Muscle of arm (tissue), 12 donors: Measurements from ENCODE around the gene RSPH1. TPM values are rescaled to one million over a fixed set of nuclear protein-coding genes. Genes with fewer than 3 reads are reported as not detected.

Experiments used
- DNase-seq: peaks from one replicate; pipeline ENCODE4 v3.0.0-alpha.2; 2013
- polyA plus RNA-seq, 12 donors: library from polyadenylated mRNA; unstranded; fragments of 120-200 nt; gene quantifications; one replicate each; pipeline ENCODE4 v1.2.1, GENCODE V29; 2013; ENCODE audit not compliant: insufficient read length in 12 of 12

The RSPH1 gene
- polyA plus RNA-seq, 12 donors, result 0.07 to 1.5 (median 0.21) TPM; not detected in 3

DNA sequence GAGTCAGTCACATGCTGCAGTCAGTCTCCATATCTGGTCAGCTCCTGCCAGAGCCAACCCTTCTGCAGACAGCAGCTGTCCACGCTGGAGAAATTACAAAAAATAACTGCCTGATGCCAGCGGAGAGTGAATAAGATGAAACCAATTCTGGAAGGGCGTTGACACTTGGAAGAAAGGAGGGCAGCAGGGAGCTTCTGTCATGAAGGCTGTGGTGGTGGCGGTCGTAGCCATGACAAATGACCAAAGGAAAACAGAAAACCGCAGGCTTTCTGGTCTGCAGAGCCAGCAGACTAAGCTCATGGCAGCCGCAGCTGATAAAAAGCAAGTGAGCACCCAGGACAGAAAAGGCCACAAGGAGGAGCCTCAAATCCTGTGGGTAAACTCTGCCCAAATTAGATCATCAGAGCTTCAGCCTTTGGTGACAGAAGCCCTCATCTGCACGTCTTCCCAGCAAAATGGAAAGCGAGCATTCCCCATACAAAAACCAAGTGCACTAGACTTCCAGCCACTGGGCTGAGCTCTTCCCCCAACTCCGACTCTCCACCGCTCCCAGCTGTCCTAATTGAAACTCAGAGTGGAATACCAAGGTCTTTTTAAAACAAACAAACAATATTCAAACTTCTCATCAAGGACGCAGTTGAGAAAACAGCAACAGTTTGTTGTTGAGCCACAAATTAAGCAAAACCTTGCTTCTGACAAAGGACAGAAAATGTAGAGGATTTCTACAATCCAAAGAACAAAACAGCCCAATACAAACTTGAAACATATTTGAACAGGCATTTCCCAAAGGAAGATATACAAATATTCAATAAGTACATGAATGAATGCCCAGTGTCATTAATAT is 28.7 kb downstream of the RSPH1 start:
- no peak for DNase-seq

DNA sequence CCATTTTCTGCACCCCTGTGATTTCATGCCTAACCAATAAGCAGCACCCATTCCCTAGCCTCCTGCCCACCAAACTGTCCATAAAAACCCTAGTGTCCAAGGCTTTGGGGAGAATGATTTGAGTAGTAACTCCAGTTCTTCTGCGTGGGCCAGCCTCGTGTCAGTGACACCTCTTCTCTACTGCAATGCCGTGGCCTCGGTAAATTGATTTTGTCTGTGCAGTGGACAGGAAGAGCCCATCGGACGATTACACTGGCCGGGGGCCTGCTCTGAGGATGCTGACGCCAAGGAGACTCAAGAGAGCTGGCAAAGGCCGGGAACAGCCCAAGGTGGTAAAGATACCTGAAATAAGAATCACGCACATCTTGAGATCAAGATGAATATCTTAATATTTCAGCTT is 29.3 kb downstream of the RSPH1 start:
- no peak for DNase-seq

DNA sequence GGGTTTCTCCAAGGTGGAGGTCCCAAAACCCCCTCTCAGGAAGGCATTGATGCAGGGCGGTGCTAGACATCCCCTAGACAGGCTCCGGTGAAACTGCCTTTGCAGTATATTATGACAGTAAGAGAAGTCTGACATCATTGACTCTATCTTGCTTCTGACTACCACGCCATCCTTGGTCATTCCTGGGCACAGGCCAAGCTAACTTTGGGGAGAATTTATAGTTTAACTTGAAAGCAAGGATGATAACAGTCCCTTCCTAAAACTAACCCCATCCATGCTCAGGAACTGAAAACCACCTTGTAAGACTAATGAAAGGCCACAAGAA is 30.3 kb downstream of the RSPH1 start:
- no peak for DNase-seq

DNA sequence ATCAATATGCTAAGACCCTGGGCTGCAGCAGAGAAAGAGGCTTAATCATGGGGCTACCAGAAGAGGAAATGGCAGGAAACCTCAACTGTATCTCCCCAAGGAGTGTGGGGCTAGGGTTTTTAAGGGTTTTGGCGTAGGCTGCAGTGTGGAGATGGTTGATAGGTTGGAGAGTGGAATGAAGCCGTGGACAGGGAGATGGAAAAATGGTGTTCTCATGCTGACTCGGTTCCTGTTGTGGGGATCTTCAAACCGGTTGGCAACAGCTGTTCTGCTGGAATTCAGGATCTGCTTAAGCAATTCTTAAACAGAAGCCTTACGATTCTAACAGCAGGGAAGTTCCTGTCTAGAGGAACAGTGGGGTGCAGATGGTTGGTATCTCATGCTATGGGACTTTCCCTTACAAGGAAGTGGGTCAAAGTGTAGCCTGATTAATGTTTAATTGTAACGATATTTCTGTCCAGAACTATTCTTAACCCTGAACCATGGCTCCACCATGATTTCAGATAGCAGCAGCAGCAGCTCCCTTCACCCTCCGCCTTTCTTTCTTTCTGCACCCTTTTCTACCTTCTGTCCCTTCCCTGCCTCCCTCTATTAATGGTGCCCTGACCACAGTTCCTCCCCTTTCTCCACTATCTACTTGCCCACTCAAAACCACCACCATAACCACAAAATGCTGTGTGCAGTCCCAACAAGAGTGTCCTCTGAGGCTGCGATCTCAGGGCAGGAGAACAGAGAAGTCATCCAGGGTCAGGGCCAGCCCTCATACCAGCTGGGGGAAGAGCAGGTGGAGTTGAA is 30.8 kb downstream of the RSPH1 start:
- DNase-seq, result no peak

DNA sequence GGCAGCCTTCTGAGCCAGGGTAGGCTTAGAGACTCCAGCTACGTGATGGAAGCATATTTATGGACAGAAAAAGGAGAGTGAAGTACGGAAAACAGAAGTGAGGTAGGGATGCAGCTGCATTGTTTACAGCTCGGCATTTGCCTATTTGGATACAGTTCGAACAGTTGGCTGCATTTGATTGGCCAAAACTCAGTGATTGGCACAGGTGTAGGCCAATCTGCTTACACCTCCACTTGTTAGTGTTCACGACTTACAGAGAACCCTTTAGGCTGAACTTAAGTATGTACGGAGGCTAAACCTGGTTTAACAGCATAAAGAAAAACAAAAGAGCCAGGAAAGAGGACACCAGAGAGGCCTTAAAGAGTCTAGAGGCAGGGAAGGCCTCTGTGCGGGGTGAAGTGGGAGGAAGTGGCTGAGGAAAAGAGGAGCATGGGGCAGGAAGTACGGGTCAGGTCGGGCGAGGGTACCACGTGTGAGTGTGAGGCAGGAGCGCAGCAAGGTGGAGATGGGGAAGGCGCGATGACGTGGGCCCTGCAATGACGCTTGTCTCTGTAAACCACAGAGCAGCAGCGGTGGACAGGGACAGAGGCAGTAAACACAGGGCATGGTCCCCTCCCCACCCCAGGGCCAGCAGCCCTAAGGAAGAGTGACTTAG is 32.0 kb downstream of the RSPH1 start:
- no peak for DNase-seq

DNA sequence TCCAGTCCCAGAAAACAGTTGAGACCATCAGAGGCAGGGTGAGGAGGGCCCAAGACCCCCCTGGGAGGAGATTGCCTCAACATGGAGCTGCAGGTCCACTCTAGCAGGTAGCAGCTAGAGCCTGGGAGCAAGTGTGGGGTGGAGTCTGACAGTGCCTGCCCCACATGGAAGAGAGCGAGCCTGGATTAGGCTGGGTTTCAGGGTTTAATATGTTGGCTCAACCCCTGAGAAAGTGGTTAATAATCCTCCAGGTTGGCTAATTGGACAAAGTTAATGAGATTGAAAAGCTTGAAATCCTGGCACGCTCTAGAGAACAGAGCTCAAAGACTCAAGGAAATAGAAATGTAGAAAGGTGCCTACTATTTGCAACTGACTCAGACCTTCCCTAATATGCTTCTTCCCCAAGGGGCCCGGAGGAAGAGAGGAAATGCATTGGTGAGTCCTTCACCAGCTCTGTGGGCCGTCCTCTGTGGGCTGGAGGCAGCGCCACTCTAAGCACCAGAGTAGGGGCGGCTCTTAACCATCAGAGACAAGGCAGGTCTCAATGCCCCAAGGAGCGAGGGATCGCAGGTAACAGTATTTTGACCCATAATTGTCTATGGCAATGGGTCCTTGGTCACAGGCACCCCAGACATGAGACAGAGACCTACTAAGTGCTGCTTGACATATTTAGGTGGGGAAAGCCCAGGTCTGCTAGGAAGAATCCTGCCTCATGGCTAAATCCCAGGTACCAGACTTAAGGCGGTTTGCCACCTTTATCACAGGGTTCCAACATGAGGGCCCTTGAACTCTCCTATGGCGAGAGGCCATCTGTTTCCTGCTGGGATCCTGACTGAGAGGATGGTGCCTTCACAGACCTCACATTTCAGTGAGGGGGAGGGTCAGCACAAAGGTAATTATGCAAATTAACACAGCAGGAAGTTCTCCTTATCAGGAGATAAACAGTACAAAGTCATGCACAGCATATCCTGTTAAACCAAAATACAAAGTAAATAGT is 33.8 kb downstream of the RSPH1 start:
- no peak for DNase-seq

DNA sequence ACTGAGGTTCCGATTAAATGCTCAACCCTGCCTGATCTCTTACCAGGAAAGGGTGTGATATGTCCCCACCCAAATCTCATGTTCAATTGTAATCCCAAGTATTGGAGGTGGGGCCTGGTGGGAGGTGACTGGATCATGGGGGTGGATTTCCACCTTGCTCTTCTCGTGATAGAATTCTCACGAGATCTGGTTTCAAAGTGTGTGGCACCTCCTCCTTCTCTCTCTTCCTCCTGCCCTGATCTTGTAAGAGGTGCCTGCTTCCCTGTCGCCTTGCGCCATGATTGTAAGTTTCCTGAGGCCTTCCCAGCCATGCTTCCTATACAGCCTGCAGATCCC is 34.9 kb downstream of the RSPH1 start:
- DNase-seq, result no peak

DNA sequence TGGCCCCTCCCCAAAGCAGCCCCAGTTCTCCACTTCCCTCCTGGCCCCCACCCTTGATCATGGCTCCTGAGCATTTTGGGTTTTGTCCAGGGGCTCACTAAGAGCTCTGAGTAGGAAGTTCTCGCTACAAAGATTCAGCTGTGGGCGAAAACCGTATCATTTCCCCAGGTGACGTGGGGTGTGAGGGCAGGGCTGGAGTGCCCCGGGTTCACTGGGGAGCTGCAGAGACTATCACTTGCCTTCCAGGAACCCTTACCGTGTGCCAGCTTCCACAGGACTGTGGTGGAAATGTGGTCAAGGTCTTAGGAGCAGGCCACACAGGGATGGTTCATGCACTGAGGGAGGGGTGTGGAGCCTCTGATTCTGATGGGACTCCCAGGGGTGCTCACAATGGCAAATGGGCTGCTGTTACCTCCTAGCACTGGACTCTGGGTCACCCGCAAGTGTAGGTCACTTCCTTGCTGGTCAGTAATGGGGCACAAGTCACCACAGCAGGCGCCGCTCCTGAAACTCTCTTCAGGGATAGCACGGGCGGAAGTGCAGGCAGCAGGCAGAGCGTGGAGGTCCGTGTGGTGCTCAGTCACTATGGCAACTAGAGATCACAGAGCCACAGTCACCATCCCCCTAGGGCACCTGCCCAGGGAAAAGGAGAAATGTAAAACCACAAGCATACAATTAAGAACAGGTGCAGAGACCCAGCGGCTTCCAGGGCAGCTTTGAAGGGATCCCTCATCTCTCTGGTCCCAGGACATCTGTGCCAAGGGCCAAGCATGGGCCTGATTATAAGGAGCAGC is 35.4 kb downstream of the RSPH1 start:
- DNase-seq, result no peak

DNA sequence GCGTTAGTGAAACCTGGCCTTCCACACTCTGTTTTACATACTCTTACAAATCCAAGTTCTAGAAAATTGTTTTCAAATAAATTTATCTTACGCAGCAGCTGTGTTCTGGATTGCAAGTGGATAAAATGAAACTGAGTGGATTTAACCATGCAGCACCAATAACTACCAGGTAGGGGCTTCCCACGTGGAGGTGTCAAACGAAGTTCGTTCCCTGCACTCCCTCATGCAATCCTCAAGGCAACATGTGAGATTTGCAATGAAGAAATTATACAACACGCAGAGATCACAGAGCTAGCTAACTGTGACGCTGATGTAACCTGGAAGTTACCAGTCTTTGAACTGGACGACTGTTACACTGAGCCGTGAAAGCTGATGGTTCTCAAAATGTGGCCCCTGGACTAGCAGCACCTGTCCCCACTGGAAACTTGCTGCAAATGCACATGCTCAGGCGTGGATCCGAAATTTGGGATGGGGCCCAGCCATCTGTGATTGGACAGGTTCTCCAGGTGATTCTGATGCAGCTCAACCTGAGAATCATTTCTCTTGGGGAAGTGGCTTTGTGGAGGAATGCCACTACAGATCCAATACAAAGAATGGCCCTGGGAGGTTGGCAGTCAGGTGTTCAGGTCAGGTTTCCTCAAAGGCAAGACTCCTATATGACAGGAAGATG is 36.3 kb downstream of the RSPH1 start:
- no peak for DNase-seq

DNA sequence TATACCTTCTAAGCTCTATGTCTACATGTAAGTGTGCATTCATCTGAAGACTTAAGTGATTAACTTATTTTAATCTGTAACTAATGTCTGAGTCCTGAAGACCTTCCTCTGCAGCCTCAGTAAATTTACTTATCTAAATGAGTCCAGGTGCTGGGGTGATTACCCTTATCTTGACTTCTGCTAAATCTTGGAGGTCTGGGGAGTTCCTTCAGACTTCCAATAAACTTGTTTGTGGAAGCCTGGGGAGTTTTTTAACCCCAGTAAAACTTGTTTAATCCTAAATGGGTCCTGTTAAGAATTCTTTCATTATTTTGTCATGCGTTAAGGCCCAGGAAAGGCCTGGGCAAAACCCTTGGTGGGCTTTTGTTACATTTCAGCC is 37.0 kb downstream of the RSPH1 start:
- no peak for DNase-seq

DNA sequence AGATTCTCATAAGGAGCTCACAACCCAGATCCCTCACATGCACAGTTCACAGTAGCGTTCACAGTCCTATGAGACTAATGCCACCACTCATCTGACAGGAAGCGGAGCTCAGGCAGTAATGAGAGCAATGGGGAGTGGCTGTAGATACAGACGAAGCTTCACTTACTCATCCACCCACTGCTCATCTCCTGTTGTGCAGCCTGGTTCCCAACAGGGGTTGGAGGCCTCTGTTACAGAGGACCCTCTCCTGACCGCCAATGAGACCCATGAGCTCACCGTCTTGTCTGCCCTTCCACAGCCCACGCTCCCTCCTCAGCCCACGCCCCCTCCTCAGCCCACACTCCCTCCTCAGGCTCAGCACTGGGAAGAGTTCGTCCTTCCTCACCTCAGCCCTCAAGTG is 39.6 kb downstream of the RSPH1 start:
- DNase-seq, result no peak

DNA sequence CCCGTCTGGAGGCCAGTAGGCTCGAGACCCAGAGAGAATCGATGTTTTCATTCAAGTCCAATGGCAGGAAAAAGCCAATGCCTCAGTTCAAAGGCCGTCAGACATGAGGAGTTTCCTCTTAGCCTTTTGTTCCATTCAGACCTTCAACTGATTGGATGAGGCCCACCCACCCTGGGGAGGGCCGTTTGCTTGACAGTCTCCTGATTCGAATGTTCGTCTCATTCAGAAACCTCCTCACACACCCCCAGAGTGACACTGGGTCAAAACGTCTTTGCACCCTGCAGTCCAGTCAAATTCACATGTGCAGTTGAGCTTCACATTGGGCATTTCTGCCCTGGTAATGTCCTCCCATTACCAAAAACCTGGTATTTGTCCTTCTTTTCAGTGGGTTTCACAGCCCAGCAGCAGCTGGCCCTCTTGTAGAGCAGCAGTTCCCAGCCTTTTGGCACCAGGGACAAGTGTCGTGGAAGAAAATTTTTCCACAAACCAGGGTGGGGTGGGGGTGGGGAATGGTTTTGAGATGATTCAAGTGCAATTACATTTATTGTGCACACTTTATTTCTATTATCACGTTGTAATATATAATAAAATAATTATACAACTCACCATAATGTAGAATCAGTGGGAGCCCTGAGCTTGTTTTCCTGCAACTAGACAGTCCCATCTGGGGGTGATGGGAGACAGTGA is 40.1 kb downstream of the RSPH1 start:
- no peak for DNase-seq

DNA sequence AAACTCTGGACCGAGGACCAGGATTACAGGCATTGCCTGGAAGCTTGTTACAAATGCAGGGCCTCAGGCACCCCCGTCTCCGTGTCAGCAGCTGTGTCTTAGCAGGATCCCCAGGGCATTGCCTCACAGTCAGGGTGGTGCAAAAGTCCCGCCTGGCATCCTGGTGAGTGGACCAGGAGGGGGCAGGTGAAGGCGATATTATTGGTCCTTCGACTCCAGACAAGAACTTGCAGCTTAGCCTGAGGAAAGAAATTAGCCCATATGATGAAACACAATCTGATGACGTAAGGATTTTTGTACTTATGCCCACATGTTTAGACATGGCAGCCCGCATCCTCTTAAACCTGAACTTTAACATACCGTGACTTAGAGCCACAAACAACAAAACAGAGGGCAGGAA is 40.8 kb downstream of the RSPH1 start:
- DNase-seq, result no peak

DNA sequence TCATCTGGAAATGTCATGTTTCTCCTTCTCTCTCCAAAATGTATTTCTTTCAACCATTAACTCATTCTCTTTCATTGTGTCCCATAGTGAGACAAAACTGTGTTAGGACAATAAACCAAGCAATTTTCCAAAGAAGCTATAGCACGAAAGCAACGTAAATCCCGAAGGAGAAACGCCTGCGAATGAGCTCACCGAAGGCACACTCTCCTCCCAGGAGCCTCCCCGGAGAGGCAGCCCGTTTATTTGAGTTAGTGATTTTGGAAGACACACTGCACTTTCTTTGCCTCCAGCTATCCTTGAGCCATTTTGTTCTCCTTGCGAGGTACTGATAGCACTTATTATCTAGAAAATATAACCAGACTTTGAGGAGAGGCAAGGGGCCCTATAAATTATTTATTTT is 41.2 kb downstream of the RSPH1 start:
- DNase-seq, result no peak

DNA sequence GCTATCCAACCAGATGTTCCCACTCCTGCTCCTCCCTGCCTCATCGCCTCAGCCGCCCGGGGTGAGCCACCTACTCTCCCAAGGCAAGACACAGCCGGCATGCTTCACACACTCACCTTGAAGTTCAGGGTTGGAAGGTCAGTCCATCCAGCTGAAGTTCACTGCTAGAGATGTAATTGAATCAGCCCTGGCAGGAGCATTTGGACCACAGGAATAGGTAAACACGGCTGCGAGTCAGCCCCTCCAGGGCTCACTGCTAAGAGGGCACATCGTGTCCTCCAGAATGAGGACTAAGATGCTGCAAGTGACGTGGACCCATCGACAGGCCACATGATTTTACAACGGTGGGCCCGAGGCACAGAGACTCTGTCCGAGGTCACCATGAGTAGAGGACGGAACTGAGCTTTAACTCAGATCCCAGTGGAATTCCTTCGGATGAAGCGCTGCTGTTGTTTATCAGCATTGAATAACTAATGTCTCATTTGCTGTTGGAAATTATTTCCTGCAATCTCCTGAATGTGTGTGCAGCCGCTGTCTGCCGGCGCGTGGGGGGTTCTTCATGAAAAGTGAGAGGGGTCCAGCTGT is 41.9 kb downstream of the RSPH1 start:
- no peak for DNase-seq

DNA sequence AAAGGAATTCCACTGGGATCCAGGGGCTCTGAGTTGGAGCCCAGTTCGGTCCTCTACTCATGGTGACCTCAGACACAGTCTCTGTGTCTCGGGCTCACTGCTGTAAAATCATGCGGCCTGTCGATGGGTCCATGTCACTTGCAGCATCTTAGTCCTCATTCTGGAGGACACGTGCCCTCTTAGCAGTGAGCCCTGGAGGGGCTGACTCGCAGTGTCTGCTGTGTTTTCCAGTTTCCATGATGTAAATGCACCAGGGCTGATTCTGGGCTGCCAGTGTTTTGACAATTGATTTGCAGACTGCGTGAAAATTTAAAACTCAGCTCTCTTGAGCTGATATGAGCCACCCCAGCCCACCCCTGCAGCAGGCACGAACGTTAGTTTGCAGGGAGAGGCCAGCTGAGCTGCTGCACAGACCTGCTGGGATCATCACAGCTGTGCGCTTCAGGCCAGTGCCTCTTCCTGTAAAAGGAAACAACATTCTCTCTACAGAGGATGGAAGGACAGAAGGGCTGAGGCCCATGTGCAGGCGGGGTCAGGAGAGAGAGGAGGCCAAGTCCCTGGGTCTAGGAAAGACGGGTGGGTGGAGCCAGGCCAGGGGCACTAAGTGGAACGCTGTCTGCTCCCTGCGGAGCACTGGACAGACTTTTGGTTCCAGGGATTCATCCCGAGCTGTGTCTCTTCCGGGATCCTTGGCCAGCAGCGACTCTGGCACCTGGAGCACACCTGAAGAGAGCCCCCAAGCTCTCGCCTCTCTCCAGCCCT is 42.6 kb downstream of the RSPH1 start:
- DNase-seq, result no peak

DNA sequence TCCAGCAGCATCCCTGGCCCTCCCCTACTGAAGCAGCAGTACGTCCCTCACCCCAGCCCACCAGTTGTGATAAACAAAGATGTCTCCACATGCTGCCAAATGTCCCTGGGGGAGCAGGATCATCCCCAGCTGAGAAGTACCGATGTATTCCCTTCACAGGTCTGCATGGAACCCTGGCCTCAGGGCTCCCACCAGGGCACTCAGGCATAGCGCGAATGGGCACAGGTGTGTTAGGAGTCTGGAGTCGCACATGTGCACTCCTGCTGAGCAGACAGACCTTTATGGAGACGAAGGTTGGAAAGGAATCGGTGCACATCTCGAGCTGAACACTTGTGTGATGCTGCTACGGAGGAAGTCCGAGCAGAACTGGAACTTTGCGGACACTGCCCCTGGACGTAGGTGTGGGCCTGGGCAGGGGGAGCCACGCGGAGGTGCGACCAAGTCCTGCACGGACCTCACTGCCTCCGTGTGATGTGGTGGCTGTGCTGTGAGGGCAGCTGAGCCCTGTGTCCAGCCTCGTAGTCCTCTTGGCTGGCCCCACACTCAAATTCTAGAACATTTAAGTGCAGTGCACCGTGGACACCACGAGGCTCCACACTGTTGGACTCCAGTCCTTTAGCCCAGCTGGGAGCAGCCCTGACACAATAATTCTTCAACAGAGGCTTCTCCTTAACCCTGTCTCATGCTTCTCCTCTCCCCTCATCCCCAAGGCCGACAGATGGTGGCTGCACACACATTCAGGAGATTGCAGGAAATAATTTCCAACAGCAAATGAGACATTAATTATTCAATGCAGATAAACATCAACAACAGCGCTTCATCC is 43.4 kb downstream of the RSPH1 start:
- DNase-seq, result no peak

DNA sequence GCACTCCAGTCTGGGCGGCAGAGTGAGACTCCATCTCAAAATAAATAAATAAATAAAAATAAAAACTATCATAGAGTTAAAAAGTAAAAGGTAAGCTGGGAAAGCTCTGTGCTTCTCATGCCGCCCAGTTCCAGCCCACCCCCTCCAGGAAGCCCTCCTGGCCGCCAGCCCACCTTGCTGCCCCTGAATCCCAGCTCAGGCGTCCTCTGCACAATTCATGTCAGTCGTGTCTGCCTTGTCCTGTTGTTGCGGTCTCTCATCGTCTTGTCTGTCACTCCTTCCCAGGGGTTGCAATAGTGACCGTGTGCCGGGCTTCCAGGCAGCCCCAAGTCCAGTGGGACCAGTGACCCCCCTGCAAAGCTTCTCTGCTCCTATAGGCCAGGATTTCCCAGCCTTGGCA is 44.1 kb downstream of the RSPH1 start:
- no peak for DNase-seq
